ENCODE results near the gene MEF2C. TPM values are rescaled to one million over a fixed set of nuclear protein-coding genes. Genes with fewer than 3 reads are reported as not detected.

The MEF2C gene
- total and polyA plus RNA-seq, 2 experiments from 2014 or later = 0.97 to 1.6 TPM

DNA sequence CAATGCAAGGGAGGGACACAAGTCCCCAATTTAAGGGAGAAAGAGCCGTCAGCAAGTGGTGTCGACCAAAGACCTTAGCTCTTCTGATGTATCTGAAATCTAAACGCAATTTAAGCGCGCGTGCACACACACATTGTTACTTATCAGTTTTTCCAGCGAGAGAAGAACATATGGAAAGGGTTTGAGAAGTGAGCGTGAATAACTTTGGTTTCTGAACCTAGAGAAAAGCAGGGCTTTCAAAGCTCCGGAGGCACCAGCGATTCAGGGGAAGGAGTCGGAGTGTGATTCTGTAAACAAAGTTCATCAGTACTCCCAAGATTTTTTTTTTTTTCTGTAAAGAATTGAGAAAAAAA, 191.8 kb downstream of the MEF2C start:
- Mint-ChIP-seq H3K27ac (no peak overlapping the region), H3K4me3 (peak overlapping the region; percentile 68), H3K27me3 (ENCODE audit: insufficient read depth, low read depth, poor library complexity) (peaks cover 100% of the 10 kb centered on the region), H3K36me3 (ENCODE audit: low read depth) (no peaks in the 10 kb centered on the region), H3K9me3 (peaks cover 8% of the 10 kb centered on the region; the same call in 2 of the 3 replicates), H3K4me1 (peaks cover 80% of the 10 kb centered on the region)
- H3K4me3 ChIP-seq = peak overlapping the region; percentile 58
- H3K4me1 ChIP-seq (ENCODE audit: insufficient read depth) = peaks cover 84% of the 10 kb centered on the region
- no peaks in the 10 kb centered on the region for H3K79me2 ChIP-seq (replicated peaks; ENCODE audit: insufficient read depth)
- peaks cover 3% of the 10 kb centered on the region; the same call in 1 of the 2 replicates for H4K20me1 ChIP-seq (replicated peaks; ENCODE audit: insufficient read depth)
- DNase-seq (ENCODE audit: low spot score) = no peak
- H3K4me2 ChIP-seq = peak overlapping the region; percentile 86
- H3K9me2 ChIP-seq (ENCODE audit: insufficient read depth) = no peaks in the 10 kb centered on the region
- ATAC-seq = no peak
- peaks cover 100% of the 10 kb centered on the region for H3K27me3 ChIP-seq (ENCODE audit: insufficient read depth)
- TF ChIP-seq, protein P1, sequence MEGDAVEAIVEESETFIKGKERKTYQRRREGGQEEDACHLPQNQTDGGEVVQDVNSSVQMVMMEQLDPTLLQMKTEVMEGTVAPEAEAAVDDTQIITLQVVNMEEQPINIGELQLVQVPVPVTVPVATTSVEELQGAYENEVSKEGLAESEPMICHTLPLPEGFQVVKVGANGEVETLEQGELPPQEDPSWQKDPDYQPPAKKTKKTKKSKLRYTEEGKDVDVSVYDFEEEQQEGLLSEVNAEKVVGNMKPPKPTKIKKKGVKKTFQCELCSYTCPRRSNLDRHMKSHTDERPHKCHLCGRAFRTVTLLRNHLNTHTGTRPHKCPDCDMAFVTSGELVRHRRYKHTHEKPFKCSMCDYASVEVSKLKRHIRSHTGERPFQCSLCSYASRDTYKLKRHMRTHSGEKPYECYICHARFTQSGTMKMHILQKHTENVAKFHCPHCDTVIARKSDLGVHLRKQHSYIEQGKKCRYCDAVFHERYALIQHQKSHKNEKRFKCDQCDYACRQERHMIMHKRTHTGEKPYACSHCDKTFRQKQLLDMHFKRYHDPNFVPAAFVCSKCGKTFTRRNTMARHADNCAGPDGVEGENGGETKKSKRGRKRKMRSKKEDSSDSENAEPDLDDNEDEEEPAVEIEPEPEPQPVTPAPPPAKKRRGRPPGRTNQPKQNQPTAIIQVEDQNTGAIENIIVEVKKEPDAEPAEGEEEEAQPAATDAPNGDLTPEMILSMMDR (conservative IDR thresholded peaks at IDR 0.05; ENCODE audit: low read depth in 2 of 2) = 0 out of 4 replicates have a peak, but pooled peaks of 1 of the 2 experiments have one; percentile 15
- TF ChIP-seq EZH2phosphoT487 (IDR thresholded peaks at IDR 0.05; ENCODE audit: unreplicated experiment) = no peak
- no peak overlapping the region for H2AFZ ChIP-seq
- H3K27ac ChIP-seq (ENCODE audit: low read depth) = no peak overlapping the region
- peaks cover 21% of the 10 kb centered on the region for H3F3A ChIP-seq (replicated peaks; ENCODE audit: low read depth)
- H3K36me3 ChIP-seq (ENCODE audit: insufficient read depth) = no peaks in the 10 kb centered on the region

DNA sequence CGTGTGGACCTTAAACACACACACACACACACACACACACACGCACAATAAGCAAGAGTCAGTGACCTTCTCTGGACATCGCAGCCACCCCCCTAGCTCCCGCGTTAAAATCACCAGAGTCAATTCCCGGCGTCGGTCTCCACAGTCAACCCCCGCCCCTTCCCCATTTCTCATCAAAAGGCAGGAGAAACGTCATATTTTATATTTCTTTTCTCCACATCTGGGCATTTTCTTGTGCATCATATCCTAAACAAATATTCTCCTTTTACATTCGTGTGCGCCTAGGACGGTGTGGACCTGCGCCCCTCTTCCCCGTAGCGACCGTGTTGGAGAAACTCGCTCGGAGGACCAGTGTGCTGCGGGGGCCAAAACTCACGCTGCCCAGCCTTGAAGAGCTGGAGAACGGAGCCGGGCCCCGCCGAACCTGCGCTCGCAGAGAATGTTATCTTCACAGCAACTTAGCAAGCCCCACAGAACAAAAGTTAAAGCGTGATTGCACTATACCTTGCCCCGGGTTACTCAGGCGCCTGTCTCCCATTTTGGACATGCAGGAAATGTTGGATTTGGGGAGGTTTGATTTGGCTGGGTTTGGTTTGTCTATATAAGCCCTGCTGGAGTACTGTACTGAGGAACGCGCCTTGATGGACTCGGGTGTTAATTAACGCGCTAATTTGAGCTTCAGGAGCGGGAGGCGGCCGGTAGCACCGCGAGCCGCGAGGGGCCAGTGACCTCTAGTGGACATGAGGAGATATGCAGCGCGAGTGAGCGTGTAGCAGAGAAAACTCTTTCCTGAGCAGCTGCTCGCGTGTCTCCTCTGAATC, 192.4 kb downstream of the MEF2C start:
- peak overlapping the region; percentile 68 for H3K4me3 Mint-ChIP-seq
- no peaks in the 10 kb centered on the region for H3K79me2 ChIP-seq (replicated peaks; ENCODE audit: insufficient read depth)
- ATAC-seq = peak; percentile 24

More for the DNA sequence above, 192.4 kb downstream of the MEF2C start:
- no peaks in the 10 kb centered on the region for H3K9me2 ChIP-seq (ENCODE audit: insufficient read depth)
- no peaks in the 10 kb centered on the region for H3K36me3 Mint-ChIP-seq (ENCODE audit: low read depth)
- no peak overlapping the region for H2AFZ ChIP-seq
- H3K27me3 Mint-ChIP-seq (ENCODE audit: insufficient read depth, low read depth, poor library complexity) = peaks cover 100% of the 10 kb centered on the region
- no peak overlapping the region for H3K27ac Mint-ChIP-seq
- TF ChIP-seq, protein P1 (conservative IDR thresholded peaks at IDR 0.05; ENCODE audit: low read depth in 2 of 2) = peak; percentile 96 to 98
- TF ChIP-seq STAT1 (IDR thresholded peaks at IDR 0.05; ENCODE audit: unreplicated experiment) (no peak), EZH2 (IDR thresholded peaks at IDR 0.05; ENCODE audit: low read depth, unreplicated experiment) (peak; percentile 88), ZNF331 (CRISPR knock-in tag; IDR thresholded peaks at IDR 0.05; ENCODE audit: low read depth) (no peak), EZH2phosphoT487 (IDR thresholded peaks at IDR 0.05; ENCODE audit: unreplicated experiment) (peak; percentile 79)
- H3K27me3 ChIP-seq (ENCODE audit: insufficient read depth) = peaks cover 100% of the 10 kb centered on the region
- peak overlapping the region; percentile 58 for H3K4me3 ChIP-seq
- H4K20me1 ChIP-seq (replicated peaks; ENCODE audit: insufficient read depth) = peaks cover 6% of the 10 kb centered on the region
- peaks cover 78% of the 10 kb centered on the region for H3K4me1 Mint-ChIP-seq
- H3K9me3 Mint-ChIP-seq = peaks cover 8% of the 10 kb centered on the region; the same call in 2 of the 3 replicates
- peak overlapping the region; percentile 86 for H3K4me2 ChIP-seq
- no peaks in the 10 kb centered on the region for H3K36me3 ChIP-seq (ENCODE audit: insufficient read depth)
- DNase-seq (ENCODE audit: low spot score) = peak; percentile 82
- H3F3A ChIP-seq (replicated peaks; ENCODE audit: low read depth) = peaks cover 24% of the 10 kb centered on the region
- H3K4me1 ChIP-seq (ENCODE audit: insufficient read depth) = peaks cover 84% of the 10 kb centered on the region
- H3K27ac ChIP-seq (ENCODE audit: low read depth) = no peak overlapping the region
